OCI-LY7 (cell line): Measurements from ENCODE around the gene GH1.

ENCODE experiments used
- CTCF ChIP-seq: fragments of 200-600 bp; sonication (generic); conservative IDR thresholded peaks from 2 replicates; pipeline ENCODE4 v1.5.1; 2014; ENCODE audit warnings: mild to moderate bottlenecking, antibody characterized with exemption, low read length, moderate library complexity, mixed read lengths
- EZH2phosphoT487 ChIP-seq: fragments of 200-600 bp; sonication (generic); IDR thresholded peaks from 2 replicates; pipeline ENCODE4 v1.6.1; 2018; ENCODE audit warnings: low read depth, borderline replicate concordance, mild to moderate bottlenecking, mixed run types, antibody characterized with exemption, low read length, moderate library complexity, mixed read lengths

GRCh38 chr17:63939884-63940283 is 21.2 kb upstream of the GH1 start:
- TF ChIP-seq CTCF, result no peak
- TF ChIP-seq EZH2phosphoT487, result no peak
